HG03135 (cell line): ENCODE data around the gene CREBRF.
"Not testable (repeated sequence)": the region's sequence is repeated elsewhere in the genome, so short reads cannot be mapped to it uniquely, and the experiment has no call there.

ENCODE experiments used
- ATAC-seq: cut with Tn5 transposase; IDR thresholded peaks from one replicate; pipeline ENCODE4 v1.9.1; 2021; ENCODE audit warnings: mild to moderate bottlenecking, moderate library complexity; ENCODE audit not compliant: unreplicated experiment

Gene CREBRF

DNA sequence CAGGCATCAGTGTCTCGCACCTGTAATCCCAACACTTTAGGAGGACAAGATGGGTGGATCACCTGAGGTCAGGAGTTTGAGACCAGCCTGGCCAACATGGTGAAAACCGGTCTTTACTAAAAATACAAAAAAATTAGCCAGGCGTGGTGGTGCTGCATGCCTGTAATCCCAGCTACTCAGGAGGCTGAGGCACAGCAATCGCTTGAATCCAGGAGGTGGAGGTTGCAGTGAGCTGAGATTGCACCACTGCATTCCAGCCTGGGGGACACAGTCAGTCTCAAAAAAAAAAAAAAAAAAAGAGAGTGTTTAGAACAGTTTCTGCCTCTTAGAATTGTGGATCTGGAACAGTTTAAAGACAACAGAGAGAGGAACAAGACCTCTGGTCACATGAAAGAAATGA lies 20.3 kb downstream of the CREBRF start:
- not testable (repeated sequence) for ATAC-seq

- ATAC-seq = no peak
Measured at GRCh38 chr5:173078878-173079277, 22.7 kb downstream of the CREBRF start.

DNA sequence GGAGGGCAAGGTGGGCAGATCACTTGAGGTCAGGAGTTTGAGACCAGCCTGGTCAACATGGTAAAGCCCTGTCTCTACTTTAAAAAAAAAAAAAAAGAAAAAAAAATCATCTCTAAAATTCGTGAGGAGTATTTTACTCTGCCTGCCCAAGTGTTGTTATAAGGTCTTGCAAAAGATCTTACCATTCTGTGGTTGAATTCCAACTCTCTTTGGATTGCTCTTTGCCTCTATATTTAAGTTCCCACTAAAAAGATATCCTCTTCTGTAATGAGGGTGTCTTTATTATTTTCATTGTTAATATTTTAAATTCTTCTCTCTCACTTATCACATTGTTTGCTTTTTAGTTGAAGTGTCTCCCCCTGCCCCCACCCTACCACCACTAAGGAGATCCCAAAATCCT lies 33.4 kb downstream of the CREBRF start:
- ATAC-seq = no peak

DNA sequence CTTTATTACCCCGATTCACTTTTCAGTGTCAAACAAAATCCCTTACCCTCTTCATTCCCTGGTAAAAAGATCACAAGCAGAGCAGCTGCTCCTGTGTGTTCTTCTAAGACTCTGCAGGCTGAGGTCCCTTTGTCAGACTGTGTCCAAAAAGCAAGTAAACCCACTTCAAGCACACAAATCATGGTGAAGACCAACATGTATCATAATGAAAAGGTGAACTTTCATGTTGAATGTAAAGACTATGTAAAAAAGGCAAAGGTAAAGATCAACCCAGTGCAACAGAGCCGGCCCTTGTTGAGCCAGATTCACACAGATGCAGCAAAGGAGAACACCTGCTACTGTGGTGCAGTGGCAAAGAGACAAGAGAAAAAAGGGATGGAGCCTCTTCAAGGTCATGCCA lies 34.5 kb downstream of the CREBRF start:
- no peak for ATAC-seq

DNA sequence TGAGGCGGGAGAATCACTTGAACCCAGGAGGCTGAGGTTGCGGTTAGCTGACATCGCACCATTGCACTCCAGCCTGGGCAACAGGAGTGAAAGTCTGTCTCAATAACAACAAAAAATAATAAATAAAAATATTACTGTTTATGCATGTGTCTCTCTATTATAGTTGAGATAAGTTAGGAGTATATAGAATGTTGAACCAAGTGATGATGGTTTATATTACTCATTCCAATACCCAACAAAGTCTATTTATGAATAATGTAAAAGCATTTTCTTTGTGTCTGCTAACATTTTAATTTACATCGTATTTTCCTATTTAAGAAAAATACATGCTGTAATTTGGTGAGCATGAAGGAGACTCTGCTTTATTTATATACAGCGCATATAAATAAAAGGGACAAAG lies 35.8 kb downstream of the CREBRF start:
- ATAC-seq = no peak

DNA sequence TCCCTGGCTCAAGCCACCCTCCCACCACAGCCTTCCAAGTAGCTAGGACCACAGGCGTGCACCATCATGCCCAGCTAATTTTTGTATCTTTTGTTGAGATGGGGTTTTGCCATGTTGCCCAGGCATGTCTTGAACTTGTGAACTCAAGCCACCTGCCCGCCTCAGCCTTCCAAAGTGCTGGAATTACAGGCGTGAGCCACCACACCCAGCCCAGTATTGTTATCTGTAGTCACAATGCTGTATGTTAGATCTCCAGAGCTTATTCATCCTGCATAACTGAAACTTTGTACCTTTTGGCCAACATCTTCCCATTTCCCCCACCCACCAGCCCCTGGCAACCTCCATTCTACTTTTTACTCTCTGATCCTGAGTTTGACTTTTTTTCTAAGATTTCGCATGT lies 37.5 kb downstream of the CREBRF start:
- no peak for ATAC-seq

GRCh38 chr5:173094012-173094661 lies 38.0 kb downstream of the CREBRF start:
- no peak for ATAC-seq

DNA sequence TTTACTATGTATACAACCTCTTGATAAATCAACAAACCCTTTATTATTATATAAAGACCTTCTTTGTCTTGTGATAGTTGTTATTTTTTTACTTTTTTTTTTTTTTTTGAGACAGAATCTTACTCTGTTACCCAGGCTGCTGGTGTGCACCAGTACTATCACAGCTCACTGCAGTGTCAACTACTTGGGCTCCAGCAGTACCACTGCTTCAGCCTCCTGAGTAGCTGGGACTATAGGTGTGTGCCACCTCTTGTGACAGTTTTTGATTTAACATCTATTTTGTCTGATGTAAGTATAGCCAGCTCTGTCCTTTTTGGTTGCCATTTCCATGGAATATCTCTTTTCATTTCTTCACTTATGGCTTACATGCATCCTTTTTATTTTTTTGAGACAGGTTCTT lies 42.6 kb downstream of the CREBRF start:
- no peak for ATAC-seq

DNA sequence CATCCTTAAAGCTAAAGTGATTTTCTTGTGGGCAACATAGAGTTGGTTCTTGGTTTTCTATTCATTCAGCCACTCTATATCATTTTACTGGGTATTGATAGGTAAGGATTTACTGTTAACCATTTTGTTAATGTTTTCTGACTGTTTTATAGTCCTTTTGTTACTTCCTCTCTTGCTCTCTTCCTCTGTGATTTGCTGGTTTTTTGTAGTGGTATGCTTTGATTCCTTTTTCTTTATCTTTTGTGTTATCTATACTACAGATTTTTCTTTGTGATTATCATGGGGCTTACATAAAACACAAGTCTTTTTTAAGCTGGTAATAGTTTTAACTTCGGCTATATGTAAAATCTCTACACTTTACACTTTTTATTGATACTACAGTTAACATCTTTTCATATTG lies 43.3 kb downstream of the CREBRF start:
- ATAC-seq = no peak

DNA sequence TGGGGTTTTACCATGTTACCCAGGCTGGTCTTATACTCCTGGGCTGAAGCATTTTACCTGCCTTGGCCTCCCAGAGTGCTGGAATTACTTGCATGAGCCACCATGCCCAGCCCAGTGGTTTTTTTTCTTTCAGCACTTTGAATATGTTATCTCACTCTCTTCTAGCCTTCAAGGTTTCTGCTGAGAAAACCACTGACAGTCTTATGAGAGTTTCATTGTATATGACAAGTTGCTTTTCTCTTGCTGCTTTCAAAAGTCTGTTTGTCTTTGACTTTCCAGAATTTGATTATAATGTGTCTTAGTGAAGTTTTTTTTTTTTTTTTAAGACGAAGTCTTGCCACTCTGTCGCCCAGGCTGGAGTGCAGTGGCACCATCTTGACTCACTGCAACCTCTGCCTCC lies 45.1 kb downstream of the CREBRF start:
- ATAC-seq = no peak

GRCh38 chr5:173103411-173103810 lies 47.3 kb downstream of the CREBRF start:
- no peak for ATAC-seq

DNA sequence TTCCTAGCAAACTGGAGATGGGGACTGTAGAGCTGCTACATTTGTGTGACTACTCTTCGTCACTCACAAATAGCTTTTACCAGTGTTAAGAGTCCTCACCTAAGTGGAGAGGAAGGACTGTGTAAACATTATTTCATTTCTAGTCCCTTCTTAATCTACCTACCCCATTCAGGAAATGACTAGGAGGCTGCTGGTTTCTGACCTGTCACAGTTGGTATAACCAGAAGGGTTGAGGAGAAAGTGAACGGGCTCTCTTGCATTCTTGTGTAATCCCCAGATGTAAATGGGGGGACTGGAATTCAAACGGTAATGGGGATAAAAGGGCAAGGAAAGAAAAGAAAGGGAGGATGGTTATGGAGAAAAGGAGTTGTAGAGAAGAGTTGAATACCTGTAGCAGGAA lies 52.8 kb downstream of the CREBRF start:
- no peak for ATAC-seq

DNA sequence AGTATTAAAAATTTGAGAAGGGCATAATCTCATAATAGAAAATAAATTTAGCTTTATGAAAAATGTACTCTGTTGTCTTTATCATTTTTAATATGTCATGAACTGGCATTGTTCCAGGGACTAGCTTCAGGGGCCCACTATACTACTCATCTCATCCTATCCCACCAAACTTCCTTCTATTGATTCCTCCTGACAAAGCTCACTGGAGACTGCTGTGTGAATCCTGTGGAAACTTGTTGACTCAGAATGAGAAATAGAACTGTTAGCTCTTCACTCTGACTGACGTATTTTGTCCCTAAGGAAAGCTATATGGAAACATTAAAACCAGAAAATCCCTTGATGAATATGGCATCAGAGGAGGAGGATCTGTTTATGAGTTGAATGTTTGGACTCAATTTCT lies 58.4 kb downstream of the CREBRF start:
- no peak for ATAC-seq

DNA sequence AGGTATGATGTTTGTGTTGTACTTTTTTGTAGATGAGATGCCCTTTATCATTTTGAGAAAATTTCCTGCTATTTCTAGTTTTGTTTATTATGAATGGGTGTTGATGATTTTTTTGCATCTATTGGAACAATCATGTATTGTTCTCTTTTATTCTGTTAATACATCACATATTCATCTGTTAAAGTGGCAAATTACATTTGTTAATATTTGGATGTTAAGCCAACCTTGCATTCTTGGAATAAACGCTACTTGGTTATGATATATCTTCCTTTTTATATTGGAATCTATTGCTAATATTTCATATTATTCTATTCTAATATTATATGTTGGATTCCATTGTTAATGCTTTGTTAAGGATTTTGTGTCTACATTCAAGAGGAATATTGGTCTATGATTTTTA lies 63.6 kb downstream of the CREBRF start:
- no peak for ATAC-seq

- no peak for ATAC-seq
Measured at GRCh38 chr5:173123416-173123815, 67.3 kb downstream of the CREBRF start.

DNA sequence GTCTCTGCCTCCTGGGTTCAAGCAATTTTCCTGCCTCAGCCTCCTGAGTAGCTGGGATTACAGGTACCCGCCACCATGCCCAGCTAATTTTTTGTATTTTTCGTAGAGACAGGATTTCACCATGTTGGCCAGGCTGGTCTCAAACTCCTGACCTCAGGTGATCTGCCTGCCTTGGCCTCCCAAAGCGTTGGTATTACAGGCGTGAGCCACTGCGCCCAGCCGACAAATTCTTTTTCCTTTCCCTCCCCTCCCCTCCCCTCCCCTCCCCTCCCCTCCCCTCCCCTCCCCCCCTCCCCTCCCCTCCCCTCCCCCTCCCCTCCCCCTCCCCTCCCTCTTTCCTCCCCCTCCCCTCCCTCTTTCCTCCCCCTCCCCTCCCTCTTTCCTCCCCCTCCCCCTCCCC lies 76.0 kb downstream of the CREBRF start:
- not testable (repeated sequence) for ATAC-seq

GRCh38 chr5:173138707-173139106 lies 82.6 kb downstream of the CREBRF start:
- no peak for ATAC-seq

- no peak for ATAC-seq
Measured at GRCh38 chr5:173139631-173140030, 83.5 kb downstream of the CREBRF start.

GRCh38 chr5:173140769-173141168 lies 84.6 kb downstream of the CREBRF start:
- no peak for ATAC-seq

DNA sequence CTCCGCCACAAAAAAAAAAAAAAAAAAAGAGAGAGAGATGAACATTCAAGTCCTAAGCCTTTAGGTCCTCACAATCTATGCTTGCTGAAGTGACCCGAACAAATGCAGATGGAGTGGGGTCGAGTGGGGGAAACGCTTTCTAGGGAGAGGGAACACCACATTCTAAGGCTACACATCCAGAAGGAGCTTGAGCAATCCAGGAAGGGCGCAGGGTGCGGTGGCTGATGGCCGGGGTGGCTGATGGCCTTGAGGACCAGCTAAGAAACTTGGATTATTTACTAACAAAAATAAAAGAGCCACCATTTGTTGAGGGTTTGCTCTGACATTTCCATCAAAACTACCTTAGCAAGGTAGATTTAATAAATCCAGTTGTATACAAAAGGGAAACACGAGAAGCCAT lies 87.4 kb downstream of the CREBRF start:
- no peak for ATAC-seq

- peak; percentile 89 for ATAC-seq
Measured at GRCh38 chr5:173144200-173145176, 88.3 kb downstream of the CREBRF start, which contains the start of gene BNIP1. TSS of gene BNIP1 (plus strand) at chr5:173144531. CDS start at chr5:173144546, 15 bp downstream.

GRCh38 chr5:173148354-173148753 lies 92.2 kb downstream of the CREBRF start:
- no peak for ATAC-seq
